Measurements from ENCODE around the gene ANKS1A. TPM values are rescaled to one million over a fixed set of nuclear protein-coding genes. Genes with fewer than 3 reads are reported as not detected.

The ANKS1A gene
- total and polyA plus RNA-seq, 3 donors from 2014 or later: 44.2 to 96.9 (median 95.9) TPM

GRCh38 chr6:35089216-35089934, 200.3 kb downstream of the ANKS1A start:
- H3K4me3 ChIP-seq: no peak overlapping the region
- H3K36me3 ChIP-seq (ENCODE audit: low read depth, missing control alignments): no peaks in the 10 kb centered on the region
- intact Hi-C loops (cut with DNase I; ENCODE audit: low total_unique reads): no loop called here
- H3K4me1 ChIP-seq: peaks cover 34% of the 10 kb centered on the region
- H3K9me3 ChIP-seq: no peaks in the 10 kb centered on the region
- no peaks in the 10 kb centered on the region for H3K27me3 ChIP-seq
- WGBS, 2 donors: 57 to 86% methylated on average over 4 to 19 of the region's 19 CpGs
- TF ChIP-seq CTCF (IDR thresholded peaks at IDR 0.05) (no peak), POLR2A (IDR thresholded peaks at IDR 0.05) (no peak)
- H3K27ac ChIP-seq: peak overlapping the region in 1 of 2 donors; percentile 63
- DNase-seq: no peak

- intact Hi-C loops (cut with DNase I; ENCODE audit: low total_unique reads): no loop called here
- WGBS, 2 donors: 92 to 93% methylated on average over 14 to 15 of the region's 15 CpGs
- DNase-seq: no peak
Observed at GRCh38 chr6:35089935-35090505, 201.0 kb downstream of the ANKS1A start.

GRCh38 chr6:35090734-35091133, 201.7 kb downstream of the ANKS1A start:
- intact Hi-C loops (cut with DNase I; ENCODE audit: low total_unique reads): no loop called here
- Histone ChIP-seq H3K4me1 (peaks cover 34% of the 10 kb centered on the region), H3K36me3 (ENCODE audit: low read depth, missing control alignments) (no peaks in the 10 kb centered on the region), H3K27ac (peak overlapping the region in 1 of 2 donors; percentile 63), H3K9me3 (no peaks in the 10 kb centered on the region), H3K4me3 (no peak overlapping the region), H3K27me3 (no peaks in the 10 kb centered on the region)
- no peak for TF ChIP-seq CTCF (IDR thresholded peaks at IDR 0.05)
- TF ChIP-seq POLR2A (IDR thresholded peaks at IDR 0.05): no peak
- 86 to 91% methylated on average over 10 of the region's 10 CpGs for WGBS, 2 donors
- no peak for DNase-seq

More at GRCh38 chr6:35089935-35090505, 201.0 kb downstream of the ANKS1A start:
- no peaks in the 10 kb centered on the region for H3K36me3 ChIP-seq (ENCODE audit: low read depth, missing control alignments)
- peaks cover 34% of the 10 kb centered on the region for H3K4me1 ChIP-seq
- H3K27ac ChIP-seq: peak overlapping the region in 1 of 2 donors; percentile 63
- H3K27me3 ChIP-seq: no peaks in the 10 kb centered on the region
- no peaks in the 10 kb centered on the region for H3K9me3 ChIP-seq
- TF ChIP-seq CTCF (IDR thresholded peaks at IDR 0.05): no peak
- TF ChIP-seq POLR2A (IDR thresholded peaks at IDR 0.05): no peak
- H3K4me3 ChIP-seq: no peak overlapping the region

GRCh38 chr6:35091346-35092083, 202.5 kb downstream of the ANKS1A start:
- WGBS, 2 donors: 80 to 82% methylated on average over 18 of the region's 18 CpGs
- no peak for DNase-seq
- Histone ChIP-seq H3K27me3 (no peaks in the 10 kb centered on the region), H3K9me3 (no peaks in the 10 kb centered on the region), H3K4me3 (no peak overlapping the region), H3K27ac (no peak overlapping the region), H3K36me3 (ENCODE audit: low read depth, missing control alignments) (no peaks in the 10 kb centered on the region), H3K4me1 (peaks cover 41% of the 10 kb centered on the region)
- TF ChIP-seq CTCF (IDR thresholded peaks at IDR 0.05): no peak
- no peak for TF ChIP-seq POLR2A (IDR thresholded peaks at IDR 0.05)
- intact Hi-C loops (cut with DNase I; ENCODE audit: low total_unique reads): no loop called here

Data from testis (tissue), 3 donors.